WTC11 (cell line): ENCODE data around the gene ZDHHC23. TPM values are rescaled to one million over a fixed set of nuclear protein-coding genes. Genes with fewer than 3 reads are reported as not detected.

Experiments used
- ATAC-seq: fragments of 200-7000 bp; cut with Tn5 transposase; 2 replicates; pipeline ENCODE4 v1.10.0; 2021; ENCODE audit warnings: mild to moderate bottlenecking, moderate library complexity
- CTCF ChIA-PET: fragments of 300-600 bp; sonication (Branson Sonifier 250); formaldehyde crosslinking; loops from one replicate; lab custom pipeline; 2021; ENCODE audit warnings: antibody characterized with exemption; lab: Charles Lee
- POLR2A ChIA-PET: fragments of 350-600 bp; sonication (Branson Sonifier 250); formaldehyde crosslinking; loops from one replicate; lab custom pipeline; 2021; ENCODE audit warnings: antibody characterized with exemption; lab: Charles Lee
- DNase-seq: peaks from one replicate; pipeline ENCODE4 v3.0.0; 2021; ENCODE audit warnings: low spot score
- H3K27ac Mint-ChIP-seq: 2 replicates; pipeline ENCODE4 v1.8.0; 2021; ENCODE audit warnings: mixed read lengths
- H3K27me3 Mint-ChIP-seq: 2 replicates; pipeline ENCODE4 v1.8.0; 2021; ENCODE audit warnings: low read depth, mild to moderate bottlenecking, moderate library complexity, mixed read lengths
- H3K36me3 Mint-ChIP-seq: 2 replicates; pipeline ENCODE4 v1.8.0; 2021; ENCODE audit warnings: mixed read lengths
- H3K4me1 Mint-ChIP-seq: 2 replicates; pipeline ENCODE4 v1.8.0; 2022; ENCODE audit warnings: mixed read lengths
- H3K4me3 Mint-ChIP-seq: 2 replicates; pipeline ENCODE4 v1.8.0; 2021; ENCODE audit warnings: mild to moderate bottlenecking, moderate library complexity, mixed read lengths
- H3K9me3 Mint-ChIP-seq: 2 replicates; pipeline ENCODE4 v1.8.0; 2021; ENCODE audit warnings: mixed read lengths
- ATF1 ChIP-seq: sonication (generic); formaldehyde crosslinking; IDR thresholded peaks from 2 replicates; pipeline ENCODE4 v1.8.1; 2023; ENCODE audit warnings: mild to moderate bottlenecking, moderate library complexity, missing genetic modification reagents
- ATF2 ChIP-seq: sonication (generic); formaldehyde crosslinking; IDR thresholded peaks from 2 replicates; pipeline ENCODE4 v1.8.1; 2022; ENCODE audit warnings: low read depth, missing genetic modification reagents, borderline replicate concordance
- CDX4 ChIP-seq: fragments of 250-450 bp; sonication (Bioruptor Pico); IDR thresholded peaks from 2 replicates; pipeline ENCODE4 v1.9.0; 2021; ENCODE audit warnings: moderate library complexity, mild to moderate bottlenecking, inconsistent platforms, borderline replicate concordance
- EMX1 ChIP-seq: fragments of 250-450 bp; sonication (Bioruptor Pico); IDR thresholded peaks from 2 replicates; pipeline ENCODE4 v1.8.0; 2021; ENCODE audit warnings: mild to moderate bottlenecking
- ETV6 ChIP-seq: sonication (generic); formaldehyde crosslinking; IDR thresholded peaks from 2 replicates; pipeline ENCODE4 v1.8.1; 2022; ENCODE audit warnings: mild to moderate bottlenecking, missing genetic modification reagents
- GABPB1 ChIP-seq: sonication (generic); formaldehyde crosslinking; IDR thresholded peaks from 2 replicates; pipeline ENCODE4 v1.8.1; 2023; ENCODE audit warnings: mild to moderate bottlenecking, missing genetic modification reagents
- GTF2I ChIP-seq: fragments of 250-450 bp; sonication (Bioruptor Pico); conservative IDR thresholded peaks from 2 replicates; pipeline ENCODE4 v1.4.0; 2021; ENCODE audit warnings: mild to moderate bottlenecking
- HMGA2 ChIP-seq: fragments of 250-450 bp; sonication (Bioruptor Pico); IDR thresholded peaks from 2 replicates; pipeline ENCODE4 v1.4.0; 2021; ENCODE audit warnings: mild to moderate bottlenecking, moderate library complexity
- HMGXB4 ChIP-seq: sonication (generic); formaldehyde crosslinking; IDR thresholded peaks from 2 replicates; pipeline ENCODE4 v1.8.1; 2023; ENCODE audit warnings: mild to moderate bottlenecking, moderate library complexity, missing genetic modification reagents
- MLX ChIP-seq: sonication (generic); formaldehyde crosslinking; IDR thresholded peaks from 2 replicates; pipeline ENCODE4 v1.8.1; 2023; ENCODE audit warnings: mild to moderate bottlenecking, missing genetic modification reagents, moderate library complexity
- MXD4 ChIP-seq: fragments of 250-450 bp; sonication (Bioruptor Pico); IDR thresholded peaks from 2 replicates; pipeline ENCODE4 v1.8.0; 2021; ENCODE audit warnings: mild to moderate bottlenecking, moderate library complexity, borderline replicate concordance
- NFATC4 ChIP-seq: fragments of 250-450 bp; sonication (Bioruptor Pico); IDR thresholded peaks from 2 replicates; pipeline ENCODE4 v1.9.0; 2021; ENCODE audit warnings: mild to moderate bottlenecking
- NFE2L1 ChIP-seq: sonication (generic); formaldehyde crosslinking; IDR thresholded peaks from 2 replicates; pipeline ENCODE4 v1.8.1; 2023; ENCODE audit warnings: missing genetic modification reagents
- NFYB ChIP-seq: sonication (generic); formaldehyde crosslinking; conservative IDR thresholded peaks from 2 replicates; pipeline ENCODE4 v1.8.0; 2022; ENCODE audit warnings: low read depth, missing genetic modification reagents
- NR3C1 ChIP-seq: sonication (generic); formaldehyde crosslinking; conservative IDR thresholded peaks from 2 replicates; pipeline ENCODE4 v1.8.1; 2023; ENCODE audit warnings: low read depth, mild to moderate bottlenecking, missing genetic modification reagents
- PRDM15 ChIP-seq: sonication (generic); formaldehyde crosslinking; IDR thresholded peaks from 2 replicates; pipeline ENCODE4 v1.8.0; 2022; ENCODE audit warnings: missing genetic modification reagents
- PRRX2 ChIP-seq: fragments of 250-450 bp; sonication (Bioruptor Pico); IDR thresholded peaks from 2 replicates; pipeline ENCODE4 v1.8.0; 2021; ENCODE audit warnings: mild to moderate bottlenecking
- RELA ChIP-seq: sonication (generic); formaldehyde crosslinking; IDR thresholded peaks from 2 replicates; pipeline ENCODE4 v1.8.1; 2022; ENCODE audit warnings: missing genetic modification reagents, mild to moderate bottlenecking, borderline replicate concordance
- STAT6 ChIP-seq: sonication (generic); formaldehyde crosslinking; conservative IDR thresholded peaks from 2 replicates; pipeline ENCODE4 v1.8.1; 2023; ENCODE audit warnings: mild to moderate bottlenecking, low read depth, missing genetic modification reagents, moderate library complexity
- ZNF219 ChIP-seq: sonication (generic); formaldehyde crosslinking; IDR thresholded peaks from 2 replicates; pipeline ENCODE4 v1.8.0; 2023; ENCODE audit warnings: missing genetic modification reagents, mild to moderate bottlenecking, borderline replicate concordance
- ZNF317 ChIP-seq: sonication (generic); formaldehyde crosslinking; IDR thresholded peaks from 2 replicates; pipeline ENCODE4 v1.8.1; 2023; ENCODE audit warnings: low read depth, mild to moderate bottlenecking, moderate library complexity, missing genetic modification reagents, borderline replicate concordance
- ZNF671 ChIP-seq: fragments of 250-450 bp; sonication (Bioruptor Pico); IDR thresholded peaks from 2 replicates; pipeline ENCODE4 v1.8.0; 2021; ENCODE audit warnings: mild to moderate bottlenecking
- ZSCAN18 ChIP-seq: fragments of 250-450 bp; sonication (Bioruptor Pico); IDR thresholded peaks from 2 replicates; pipeline ENCODE4 v2.1.2; 2022; ENCODE audit warnings: mild to moderate bottlenecking, moderate library complexity
- total RNA-seq: library from RNA; stranded (reverse); gene quantifications from 3 replicates; pipeline ENCODE4 v1.2.3, GENCODE V29; 2021

Gene ZDHHC23
- total RNA-seq, 1 experiment from 2014 or later = 19.2 TPM

- ChIA-PET POLR2A (no interaction called here), CTCF (interaction anchor here (1.1 kb wide), 1 partner anchor 15 kb away, joined by 7 read pairs; no protein-coding TSS in a partner anchor)
- Mint-ChIP-seq H3K27ac (no peak overlapping the region), H3K4me1 (peaks cover 10% of the 10 kb centered on the region), H3K36me3 (peaks cover 15% of the 10 kb centered on the region), H3K4me3 (no peak overlapping the region), H3K27me3 (peaks cover 3% of the 10 kb centered on the region; the same call in 1 of the 2 replicates), H3K9me3 (peaks cover 21% of the 10 kb centered on the region)
- TF ChIP-seq HMGXB4 (CRISPR knock-in tag) (no peak), ETV6 (no peak), STAT6 (no peak), ATF1 (CRISPR knock-in tag) (no peak), EMX1 (CRISPR knock-in tag) (no peak), GABPB1 (CRISPR knock-in tag) (no peak), NFATC4 (CRISPR knock-in tag) (no peak), MXD4 (CRISPR knock-in tag) (no peak), NFE2L1 (CRISPR knock-in tag) (no peak)
- ATAC-seq = no peak
- DNase-seq = no peak
Observed at GRCh38 chr3:113927556-113927955, 20.3 kb upstream of the ZDHHC23 start.

GRCh38 chr3:113946831-113947230 is 982 bp upstream of the ZDHHC23 start:
- CTCF ChIA-PET = no interaction called here
- TF ChIP-seq ZSCAN18 (no peak), MLX (no peak), ZNF671 (no peak), GTF2I (CRISPR knock-in tag) (no peak), ATF2 (CRISPR knock-in tag) (no peak), PRRX2 (no peak), ZNF219 (CRISPR knock-in tag) (no peak), HMGA2 (CRISPR knock-in tag) (no peak), NR3C1 (CRISPR knock-in tag) (no peak), MXD4 (CRISPR knock-in tag) (no peak), ETV6 (no peak), PRDM15 (CRISPR knock-in tag) (no peak), CDX4 (CRISPR knock-in tag) (no peak), NFYB (CRISPR knock-in tag) (no peak), ZNF317 (CRISPR knock-in tag) (no peak), RELA (CRISPR knock-in tag) (no peak)

More at GRCh38 chr3:113946831-113947230, 982 bp upstream of the ZDHHC23 start:
- H3K4me1 Mint-ChIP-seq = peaks cover 21% of the 10 kb centered on the region
- H3K27ac Mint-ChIP-seq = peak overlapping the region; percentile 26; the same call in 1 of the 2 replicates
- H3K9me3 Mint-ChIP-seq = no peaks in the 10 kb centered on the region
- no peak for ATAC-seq
- H3K36me3 Mint-ChIP-seq = 0 out of 2 replicates have a peak, but pooled peaks cover 3% of the 10 kb centered on the region
- POLR2A ChIA-PET = no interaction called here
- H3K4me3 Mint-ChIP-seq = peak overlapping the region; percentile 77
- DNase-seq = no peak
- peaks cover 7% of the 10 kb centered on the region for H3K27me3 Mint-ChIP-seq
